Measurements from ENCODE around the gene SCYGR3.

DNA sequence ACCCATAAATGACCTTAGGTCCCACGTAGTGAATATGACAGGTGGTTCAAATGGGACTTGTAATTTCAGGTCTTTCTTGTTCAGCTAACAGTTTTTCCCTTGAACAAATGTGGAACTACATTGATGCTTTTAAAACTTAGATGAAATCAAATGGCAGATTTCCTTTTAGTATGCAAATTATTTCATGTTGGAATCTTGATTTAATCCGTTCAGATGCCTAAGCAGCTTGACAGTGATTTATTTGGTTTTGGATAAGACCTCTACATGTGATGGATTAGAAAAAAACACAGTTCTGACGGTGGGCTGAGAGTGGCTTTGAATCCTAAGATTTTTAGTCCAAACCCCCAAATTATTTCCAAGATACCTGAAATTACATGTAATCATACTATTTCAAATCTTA, 19.6 kb upstream of the SCYGR3 start:
- TF ChIP-seq, protein P1, sequence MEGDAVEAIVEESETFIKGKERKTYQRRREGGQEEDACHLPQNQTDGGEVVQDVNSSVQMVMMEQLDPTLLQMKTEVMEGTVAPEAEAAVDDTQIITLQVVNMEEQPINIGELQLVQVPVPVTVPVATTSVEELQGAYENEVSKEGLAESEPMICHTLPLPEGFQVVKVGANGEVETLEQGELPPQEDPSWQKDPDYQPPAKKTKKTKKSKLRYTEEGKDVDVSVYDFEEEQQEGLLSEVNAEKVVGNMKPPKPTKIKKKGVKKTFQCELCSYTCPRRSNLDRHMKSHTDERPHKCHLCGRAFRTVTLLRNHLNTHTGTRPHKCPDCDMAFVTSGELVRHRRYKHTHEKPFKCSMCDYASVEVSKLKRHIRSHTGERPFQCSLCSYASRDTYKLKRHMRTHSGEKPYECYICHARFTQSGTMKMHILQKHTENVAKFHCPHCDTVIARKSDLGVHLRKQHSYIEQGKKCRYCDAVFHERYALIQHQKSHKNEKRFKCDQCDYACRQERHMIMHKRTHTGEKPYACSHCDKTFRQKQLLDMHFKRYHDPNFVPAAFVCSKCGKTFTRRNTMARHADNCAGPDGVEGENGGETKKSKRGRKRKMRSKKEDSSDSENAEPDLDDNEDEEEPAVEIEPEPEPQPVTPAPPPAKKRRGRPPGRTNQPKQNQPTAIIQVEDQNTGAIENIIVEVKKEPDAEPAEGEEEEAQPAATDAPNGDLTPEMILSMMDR (IDR thresholded peaks at IDR 0.05) = no peak
- no peak for TF ChIP-seq POLR2A (IDR thresholded peaks at IDR 0.05)
